NCI-H774 (cell line): Measurements from ENCODE around the gene PLEKHM2.
"Not testable (repeated sequence)": the region's sequence is repeated elsewhere in the genome, so short reads cannot be mapped to it uniquely, and the experiment has no call there.

Experiments
- DNase-seq: peaks from one replicate; lab custom pipeline; 2025; lab: John Stamatoyannopoulos, UW

PLEKHM2 gene

DNA sequence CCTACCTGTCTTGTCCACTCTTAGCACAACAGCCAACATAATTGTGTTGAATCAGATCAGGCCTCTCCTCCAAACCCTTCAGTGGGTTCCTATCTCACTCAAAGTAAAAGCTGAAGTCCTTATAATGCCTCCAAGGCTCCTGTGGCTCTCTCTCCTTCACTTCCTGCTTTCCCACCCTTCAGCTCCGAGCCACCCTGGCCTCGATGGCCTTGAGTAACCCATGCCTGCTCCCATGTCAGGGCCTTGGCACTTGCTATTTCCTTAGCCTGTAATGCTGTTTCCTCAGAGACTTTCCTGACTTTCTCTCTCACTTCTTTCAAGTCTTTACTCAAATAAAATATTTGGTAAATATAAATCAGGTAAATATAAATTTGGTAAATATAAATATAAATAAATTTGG lies 8.1 kb upstream of the PLEKHM2 start:
- no peak for DNase-seq

DNA sequence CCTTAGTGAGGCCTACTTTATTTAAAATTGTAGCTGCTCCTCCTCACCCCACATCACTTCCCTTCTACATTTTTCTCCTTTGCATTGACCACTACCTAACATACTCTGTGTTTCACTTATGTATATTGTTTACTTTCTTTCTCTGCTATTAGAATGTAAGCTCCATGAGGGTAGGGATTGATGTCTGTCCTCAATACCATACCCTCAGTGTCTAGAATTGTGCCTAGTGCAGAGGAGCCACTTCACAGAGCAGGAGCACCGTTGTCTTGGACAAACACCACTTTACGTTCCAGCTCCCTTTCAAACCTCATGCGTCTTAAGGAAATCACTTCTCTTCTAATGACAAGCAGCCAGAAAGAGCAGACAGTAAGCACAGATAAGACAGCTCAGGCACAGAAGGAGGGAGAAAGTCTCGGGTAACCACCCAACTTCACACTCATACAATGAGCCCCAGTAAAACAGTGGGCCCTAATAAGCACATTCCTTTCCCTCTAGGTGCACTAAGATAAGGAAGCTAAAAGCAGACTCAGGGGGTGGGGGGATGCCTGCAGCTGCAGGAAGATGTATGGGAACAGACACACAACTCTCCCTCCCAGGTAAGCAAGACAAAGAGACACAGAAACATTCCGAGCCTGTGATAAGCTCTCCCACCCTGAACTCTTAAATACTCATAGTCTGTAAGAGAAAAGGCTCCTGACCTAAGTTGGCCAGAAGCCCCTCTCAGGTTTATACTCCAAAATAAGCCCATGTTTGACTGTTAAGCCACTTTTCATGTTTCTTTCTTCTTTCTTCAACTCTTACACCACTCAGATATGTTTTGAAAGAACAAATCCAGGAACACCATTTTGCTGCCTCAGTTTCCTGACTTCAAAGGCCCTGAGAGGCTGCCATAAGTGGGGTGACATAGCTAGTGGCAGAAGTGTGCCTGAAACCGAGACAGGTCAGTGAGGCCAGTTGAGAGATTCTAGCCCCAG lies 7.1 kb upstream of the PLEKHM2 start:
- DNase-seq, result no peak

DNA sequence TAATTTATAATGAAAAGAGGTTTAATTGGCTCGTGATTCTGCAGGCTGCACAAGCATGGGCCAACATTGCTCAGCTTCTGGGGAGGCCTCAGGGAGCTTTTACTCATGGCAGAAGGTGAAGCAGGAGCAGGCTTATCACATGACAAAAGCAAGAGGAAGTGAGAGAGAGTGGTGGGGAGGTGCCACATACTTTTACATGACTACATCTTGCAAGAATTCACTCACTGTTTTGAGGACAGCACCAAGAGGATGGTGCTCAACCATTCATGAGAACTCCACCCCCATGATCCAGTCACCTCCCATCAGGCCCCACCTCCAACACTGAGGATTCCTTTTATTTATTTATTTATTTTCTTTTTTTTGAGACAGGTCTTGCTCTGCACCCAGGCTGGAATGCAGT lies 5.5 kb upstream of the PLEKHM2 start:
- no peak for DNase-seq

DNA sequence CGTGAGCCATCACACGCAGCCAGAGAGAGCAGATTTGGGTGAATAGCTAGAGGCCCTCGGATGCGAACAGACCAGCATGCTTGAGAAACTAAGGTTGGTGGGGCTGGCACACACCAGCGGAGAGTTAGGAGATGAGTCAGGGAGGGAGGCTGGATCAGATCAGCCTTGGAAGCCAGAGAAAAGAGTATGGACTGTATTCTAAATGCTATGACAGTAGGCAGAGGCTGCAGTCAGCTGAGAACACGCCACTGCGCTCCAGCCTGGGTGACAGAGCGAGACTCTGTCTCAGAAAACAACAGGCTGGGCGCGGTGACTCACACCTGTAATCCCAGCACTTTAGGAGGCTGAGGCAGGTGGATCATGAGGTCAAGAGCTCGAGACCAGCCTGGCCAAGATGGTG lies 4.0 kb upstream of the PLEKHM2 start:
- DNase-seq, result no peak

DNA sequence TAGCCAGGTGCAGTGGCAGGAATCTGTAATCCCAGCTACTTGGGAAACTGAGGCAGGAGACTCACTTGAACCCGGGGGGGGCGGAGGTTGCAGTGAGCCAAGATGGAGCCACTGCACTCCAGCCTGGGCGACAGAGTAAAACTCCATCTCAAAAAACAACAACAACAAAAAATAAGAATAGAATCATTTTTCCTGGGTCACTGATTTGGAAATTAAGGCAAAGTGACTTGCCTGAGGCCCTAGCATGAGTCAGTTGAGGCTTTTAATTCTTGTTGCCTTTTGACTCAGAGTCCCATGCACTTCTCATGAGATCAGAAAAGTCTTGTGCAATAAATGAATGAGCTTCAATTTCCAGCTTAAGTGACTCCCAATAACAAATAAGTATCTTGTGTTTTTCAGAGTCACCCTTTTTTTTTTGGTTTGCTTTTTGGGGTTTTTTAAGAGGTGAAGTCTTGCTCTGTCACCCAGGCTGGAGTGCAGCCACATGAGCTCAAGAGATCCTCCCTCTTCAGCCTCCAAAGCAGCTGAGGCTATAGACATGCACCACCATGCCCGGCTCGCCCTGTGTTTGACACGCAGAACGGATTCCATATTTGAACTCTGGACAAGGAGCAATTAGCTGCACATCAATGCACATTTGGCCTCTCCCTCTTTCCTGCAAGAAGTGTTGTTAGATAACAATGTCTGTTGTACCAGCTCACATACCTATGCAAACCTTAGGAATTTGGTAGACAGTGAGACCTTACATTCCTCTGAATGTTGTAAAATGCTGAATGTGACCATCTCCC lies 3.4 kb upstream of the PLEKHM2 start:
- no peak for DNase-seq

DNA sequence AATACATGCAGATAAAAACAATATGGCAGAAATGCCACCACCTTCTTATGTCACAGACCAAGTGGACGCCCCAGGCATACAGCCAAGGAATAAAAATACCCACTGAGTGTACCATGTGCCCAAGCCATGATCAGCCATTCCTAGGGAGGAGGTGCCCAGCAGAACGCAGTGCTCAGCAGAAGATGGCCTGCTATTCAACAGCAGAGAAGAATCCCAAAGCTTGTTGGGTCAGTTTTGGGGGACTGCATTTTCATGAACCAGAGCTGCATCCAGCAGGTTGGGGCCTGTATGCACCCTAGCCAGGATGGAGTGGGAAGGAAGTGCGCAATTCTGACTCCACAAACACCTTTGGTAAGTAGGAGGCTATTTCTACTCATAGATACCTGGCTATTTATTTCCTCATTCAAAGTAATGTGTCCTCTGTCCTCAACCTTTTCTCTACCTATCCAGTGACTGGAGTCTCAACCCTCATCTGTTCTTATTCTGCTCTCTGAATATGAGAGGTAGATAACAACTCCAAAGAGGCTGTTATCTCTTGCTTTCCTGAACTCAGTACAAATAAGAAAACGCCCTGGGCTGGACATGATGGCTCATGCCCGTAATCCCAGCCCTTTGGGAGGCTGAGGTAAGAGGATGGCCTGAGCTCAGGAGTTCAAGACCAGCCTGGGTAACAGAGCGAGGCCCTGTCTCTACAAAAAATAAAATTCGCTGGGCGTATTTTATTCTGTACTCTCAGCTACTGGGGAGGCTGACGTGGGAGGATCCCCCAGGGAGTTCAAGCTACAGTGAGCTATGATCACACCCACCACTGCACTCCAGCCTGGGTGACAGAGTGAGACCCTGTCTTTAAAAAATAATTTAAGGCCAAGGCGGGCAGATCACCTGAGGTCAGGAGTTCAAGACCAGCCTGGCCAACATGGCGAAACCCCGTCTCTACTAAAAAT lies 2.5 kb upstream of the PLEKHM2 start:
- no peak for DNase-seq

DNA sequence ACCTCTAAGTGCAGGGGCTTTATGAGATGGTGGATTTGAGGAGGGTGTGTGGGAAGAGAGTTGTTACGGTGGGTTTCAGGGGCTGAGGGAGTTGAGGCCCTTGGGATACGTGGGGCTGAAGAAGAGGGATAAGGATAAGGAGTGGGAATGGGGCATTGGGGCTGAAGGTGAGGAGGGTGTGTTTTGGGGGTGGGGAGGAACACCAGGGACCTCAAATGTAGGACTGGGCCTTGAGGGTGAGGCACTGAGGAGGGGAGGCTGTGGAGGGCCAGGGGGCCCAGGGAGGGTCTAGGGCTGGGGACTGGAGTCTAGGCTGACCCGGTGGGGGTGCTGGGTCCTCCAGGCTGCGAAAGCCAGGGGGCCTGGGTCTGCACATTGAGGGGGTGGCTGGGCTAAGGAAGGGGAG lies 1.2 kb upstream of the PLEKHM2 start:
- no peak for DNase-seq

DNA sequence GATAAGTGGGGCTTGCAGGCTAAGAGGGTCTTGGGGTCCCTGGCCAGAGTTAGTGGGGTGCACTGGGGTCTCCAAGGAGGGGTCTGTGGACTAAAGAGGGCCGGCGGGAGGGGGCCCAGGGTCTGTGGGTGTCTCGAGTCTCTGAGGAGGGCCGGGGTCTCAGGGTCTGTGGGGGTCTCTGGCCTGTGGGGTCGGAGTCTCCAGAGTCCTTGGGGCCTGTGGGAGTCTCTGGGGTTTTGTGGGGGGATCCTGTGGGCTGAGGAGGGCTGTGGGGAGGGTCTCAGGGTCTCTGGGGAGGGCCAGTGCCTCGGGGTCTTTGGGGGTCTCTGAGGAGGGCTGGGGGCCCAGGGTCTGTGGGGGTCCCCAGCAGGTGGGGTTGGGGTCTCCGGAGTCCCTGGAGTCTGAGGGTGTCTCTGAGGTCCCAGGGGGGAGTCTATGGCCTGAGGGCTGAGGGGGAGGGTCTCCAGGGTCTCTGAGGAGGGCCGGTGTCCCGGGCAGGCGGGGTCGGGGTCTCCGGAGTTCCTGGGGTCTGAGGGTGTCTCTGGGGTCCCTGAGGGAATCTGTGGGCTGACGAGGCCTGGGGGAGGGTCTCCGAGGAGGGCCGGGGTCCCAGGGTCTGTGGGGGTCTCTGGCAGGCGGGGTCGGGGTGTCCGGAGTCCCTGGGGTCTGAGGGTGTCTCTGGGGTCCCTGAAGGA lies 628 bp upstream of the PLEKHM2 start:
- DNase-seq, result no peak

DNA sequence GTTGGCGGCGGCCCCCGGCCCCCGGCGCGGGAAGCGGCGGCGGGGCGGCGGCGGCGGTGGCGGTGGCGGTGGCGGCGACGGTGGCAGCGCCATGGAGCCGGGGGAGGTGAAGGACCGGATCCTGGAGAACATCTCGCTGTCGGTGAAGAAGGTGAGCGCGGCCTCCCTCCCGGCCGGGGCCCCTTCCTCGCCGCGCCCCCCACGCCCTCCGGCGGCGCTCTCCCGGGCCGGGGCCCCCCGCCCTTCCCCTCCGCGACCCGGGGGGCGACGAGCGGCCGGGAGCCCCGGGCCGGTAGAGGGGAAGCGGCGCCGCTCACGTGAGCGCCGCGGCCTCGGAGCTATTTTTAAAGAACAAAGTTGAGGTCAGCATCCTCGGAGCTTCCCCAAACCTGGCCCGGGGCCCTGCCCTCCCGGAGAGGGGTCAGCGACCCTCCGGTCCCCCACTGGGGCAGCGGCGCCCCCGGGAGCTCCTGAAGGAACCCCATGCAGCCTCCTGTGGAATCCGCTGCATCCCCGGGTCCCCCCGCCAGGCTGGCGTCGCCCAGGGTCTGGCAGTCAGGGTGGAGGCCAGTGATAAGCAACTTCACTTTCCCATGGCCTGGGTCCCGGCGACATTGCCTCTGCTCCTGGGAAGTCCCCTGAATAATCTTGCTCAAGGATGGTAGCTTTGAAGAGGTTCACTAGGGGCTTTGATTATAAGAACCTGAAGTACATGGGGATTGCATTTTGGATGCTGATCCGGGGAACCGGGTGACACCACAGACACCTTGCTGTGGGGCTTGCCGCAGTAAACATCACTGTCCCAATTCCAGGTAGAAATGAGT lies 560 bp downstream of the PLEKHM2 start:
- no peak for DNase-seq

DNA sequence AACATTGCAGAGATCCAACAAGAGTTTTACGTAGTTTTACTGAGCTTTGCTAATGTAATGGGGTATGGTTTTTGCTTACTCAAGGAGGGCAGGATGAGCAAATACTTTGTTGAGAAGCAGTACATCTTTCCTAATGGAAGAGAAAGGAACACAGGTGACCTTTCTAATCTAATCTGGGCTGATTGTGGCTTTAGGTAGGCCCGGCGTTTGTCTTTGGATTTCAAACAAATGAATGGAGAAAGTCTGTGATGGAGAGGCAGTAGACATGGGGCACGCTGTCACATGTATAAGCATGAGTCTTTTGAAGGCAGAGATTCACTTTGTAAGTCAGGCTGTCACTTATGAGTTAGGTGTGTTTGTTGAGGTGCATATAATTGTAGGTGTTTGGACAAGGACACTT lies 1.7 kb downstream of the PLEKHM2 start:
- DNase-seq, result no peak

DNA sequence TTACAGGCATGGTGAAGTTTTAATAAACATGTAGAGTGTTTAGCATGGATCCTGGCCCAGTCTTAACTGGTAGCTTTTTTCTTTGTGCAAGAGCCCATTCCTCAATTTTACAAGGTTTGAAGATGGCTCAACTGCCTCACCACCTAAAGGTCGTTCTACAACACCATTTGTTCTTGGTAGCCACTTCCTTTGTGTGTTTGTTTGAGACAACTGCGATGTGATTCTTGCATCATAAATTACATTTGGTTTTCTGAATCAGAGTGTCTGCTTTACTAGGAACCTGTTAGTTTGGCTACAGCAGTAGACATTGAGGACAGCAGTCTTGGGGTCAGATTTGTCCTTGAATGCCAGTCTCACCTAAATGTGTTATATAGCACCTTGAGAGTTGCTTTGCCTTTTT lies 3.3 kb downstream of the PLEKHM2 start:
- no peak for DNase-seq

DNA sequence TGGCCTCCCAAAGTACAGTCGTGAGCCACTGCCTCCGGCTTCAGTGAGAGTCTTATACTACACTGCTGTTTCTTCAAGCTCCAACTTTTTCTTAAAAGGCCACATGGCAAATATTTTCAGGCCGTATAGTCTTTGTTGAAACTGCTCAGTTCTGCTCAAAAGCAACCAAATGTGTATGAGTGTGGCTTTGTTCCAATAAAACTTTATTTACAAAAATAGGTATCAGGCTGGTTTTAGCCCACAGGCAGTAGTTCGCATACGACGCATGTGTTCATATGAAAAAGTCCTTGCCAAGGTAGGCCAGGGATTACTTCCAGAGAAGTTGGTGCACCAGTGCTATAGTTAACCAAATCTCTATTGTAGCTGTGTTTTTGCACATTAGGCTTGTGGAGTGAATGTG lies 6.2 kb downstream of the PLEKHM2 start:
- DNase-seq, result no peak

DNA sequence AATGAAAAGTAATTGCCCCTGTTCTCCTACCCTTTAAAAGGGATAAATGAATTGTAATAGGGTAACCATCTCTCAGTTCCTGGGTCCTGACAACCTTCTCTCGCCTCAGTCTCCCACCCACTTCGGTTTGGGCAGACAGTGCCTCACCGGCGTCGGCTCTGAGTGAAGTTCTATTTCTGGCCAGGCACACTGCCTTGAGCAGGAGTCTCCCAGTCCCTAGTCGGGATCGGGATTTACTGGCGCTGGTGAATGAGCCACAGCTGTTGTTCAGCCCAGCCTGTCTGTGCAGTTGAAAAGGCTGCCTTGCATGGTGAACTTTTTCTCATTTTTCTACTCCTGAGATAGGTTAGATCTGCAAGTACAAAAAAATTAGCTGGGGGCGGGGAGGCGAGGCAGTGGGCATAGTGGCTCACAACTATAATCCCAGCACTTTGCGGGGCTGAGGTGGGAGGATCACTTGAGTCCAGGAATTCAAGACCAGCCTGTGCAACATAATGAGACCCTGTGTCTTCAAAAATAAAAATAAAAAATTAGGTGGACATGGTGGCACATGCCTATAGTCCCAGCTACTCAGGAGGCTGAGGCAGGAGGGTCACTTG lies 7.4 kb downstream of the PLEKHM2 start:
- no peak for DNase-seq

DNA sequence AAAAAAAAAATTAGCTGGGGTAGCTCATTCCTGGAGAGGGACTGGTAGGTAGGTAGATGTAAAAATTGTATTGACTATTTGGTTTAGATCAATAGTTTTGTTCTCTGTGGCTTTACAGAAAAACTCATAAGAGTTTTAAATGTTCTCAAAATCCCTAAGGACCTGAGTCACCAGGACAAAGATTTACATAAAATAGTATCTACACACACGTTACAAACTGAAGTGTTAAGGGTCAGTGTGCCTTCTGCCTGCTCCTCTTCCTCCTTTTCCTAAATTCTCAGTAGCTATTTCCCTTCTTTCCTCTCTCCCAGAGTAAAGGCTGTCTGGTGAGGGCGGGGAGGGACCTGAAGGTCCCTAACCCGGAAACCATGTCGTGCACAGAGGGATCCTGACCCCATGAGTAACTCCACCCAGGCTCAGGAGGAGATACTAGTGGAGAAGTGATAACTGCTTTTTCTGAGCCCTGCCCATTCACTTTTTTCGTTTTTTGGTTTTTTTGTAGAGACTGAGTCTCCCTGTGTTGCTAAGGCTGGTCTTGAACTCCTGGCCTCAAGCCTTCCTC lies 8.1 kb downstream of the PLEKHM2 start:
- no peak for DNase-seq

DNA sequence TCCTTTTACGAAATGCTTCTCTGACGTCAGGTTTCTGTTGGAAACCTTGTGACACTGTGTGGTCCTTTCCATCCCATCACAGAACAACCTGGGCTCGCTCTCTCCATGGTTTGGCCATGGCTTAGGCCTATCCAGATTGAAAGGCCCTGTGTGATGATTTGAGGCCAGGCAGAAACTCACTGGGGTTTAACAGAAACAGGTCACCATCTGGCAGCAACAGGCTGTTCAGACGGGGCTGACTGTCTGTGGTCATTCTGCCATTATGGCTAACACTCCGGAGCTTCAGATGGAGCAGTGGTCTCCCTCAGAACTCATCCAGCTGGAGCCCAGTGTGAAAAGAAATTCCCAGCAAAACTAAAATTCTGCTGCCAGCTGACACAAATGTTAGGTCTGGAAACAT lies 9.3 kb downstream of the PLEKHM2 start:
- no peak for DNase-seq

DNA sequence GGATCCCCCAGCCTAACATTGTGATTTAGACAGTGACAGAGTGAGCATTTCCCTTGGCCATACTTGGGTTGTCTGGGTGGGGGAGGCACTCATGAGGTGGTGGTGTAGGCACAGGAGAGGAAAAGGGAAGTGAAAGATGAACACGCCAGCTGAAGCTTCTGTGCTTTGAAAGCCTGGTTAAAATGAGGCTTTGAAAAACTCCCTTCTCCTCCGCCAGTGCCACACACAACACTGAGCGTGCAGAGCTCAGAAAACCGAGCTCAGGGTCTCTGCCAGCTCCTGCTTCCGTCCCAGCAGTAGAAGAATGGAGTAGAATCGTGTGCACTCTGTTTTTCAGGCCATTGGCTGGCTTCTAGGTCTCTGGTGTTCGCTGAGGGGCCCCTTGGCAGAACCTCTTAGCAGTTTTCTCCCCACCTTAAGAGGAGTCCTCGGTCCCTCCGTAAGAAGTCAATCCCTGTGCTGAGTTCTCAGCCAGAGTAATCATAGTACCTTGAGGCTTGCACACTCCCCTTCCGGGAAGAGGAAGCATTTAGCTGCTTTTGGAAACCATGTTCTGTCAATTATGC lies 12.9 kb downstream of the PLEKHM2 start:
- no peak for DNase-seq

DNA sequence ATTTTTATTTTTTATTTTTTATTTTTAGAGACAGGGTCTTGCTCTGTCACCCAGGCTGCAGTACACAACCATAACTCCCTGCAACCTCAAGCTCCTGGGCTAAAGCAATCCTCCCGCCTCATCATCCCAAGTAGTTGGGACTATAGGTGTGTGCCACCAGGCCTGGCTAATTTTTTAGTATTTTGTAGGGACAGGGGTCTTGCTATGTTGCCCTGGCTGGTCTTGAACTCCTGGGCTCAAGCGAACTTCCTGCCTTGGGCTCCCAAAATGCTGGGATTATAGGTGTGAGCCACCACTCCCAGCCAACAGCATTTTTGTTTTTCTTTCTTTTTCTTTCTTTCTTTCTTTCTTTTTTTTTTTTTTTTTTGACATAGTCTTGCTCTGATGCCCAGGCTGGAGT lies 14.1 kb downstream of the PLEKHM2 start:
- DNase-seq, result no peak

DNA sequence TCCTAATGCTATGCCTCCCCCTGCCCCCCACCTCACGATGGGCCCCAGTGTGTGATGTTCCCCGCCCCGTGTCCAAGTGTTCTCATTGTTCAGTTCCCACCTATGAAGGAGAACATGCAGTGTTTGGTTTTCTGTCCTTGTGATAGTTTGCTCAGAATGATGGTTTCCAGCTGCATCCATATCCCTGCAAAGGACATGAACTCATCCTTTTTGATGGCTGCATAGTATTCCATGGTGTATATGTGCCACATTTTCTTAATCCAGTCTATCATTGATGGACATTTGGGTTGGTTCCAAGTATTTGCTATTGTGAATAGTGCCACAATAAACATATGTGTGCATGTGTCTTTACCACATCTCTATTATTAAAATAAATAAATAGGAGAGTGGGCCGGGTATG lies 15.2 kb downstream of the PLEKHM2 start:
- DNase-seq, result not testable (repeated sequence)

DNA sequence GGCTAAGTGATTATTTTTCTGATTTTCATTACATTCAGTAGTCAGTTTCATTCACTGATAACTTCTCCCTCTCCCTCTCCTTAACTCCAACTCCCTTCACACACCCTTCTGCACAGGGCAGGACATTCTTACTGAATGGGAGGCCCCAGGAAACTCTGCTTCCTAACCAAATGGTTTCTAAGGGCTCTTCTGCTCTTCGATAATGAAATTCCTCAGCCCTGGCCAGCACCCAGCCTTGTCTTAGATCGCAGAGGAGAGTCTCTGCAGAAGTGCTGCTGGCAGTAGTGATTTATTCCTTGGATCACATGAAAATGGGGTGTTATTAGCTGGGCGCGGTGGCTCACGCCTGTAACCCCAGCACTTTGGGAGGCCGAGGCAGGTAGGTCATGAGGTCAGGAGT lies 16.4 kb downstream of the PLEKHM2 start:
- no peak for DNase-seq
